GM12891 (cell line): Measurements from ENCODE around the gene SIVA1. TPM values are rescaled to one million over a fixed set of nuclear protein-coding genes. Genes with fewer than 3 reads are reported as not detected.

Experiments
- DNase-seq: peaks from one replicate; pipeline ENCODE4 v3.0.0; 2011; ENCODE audit warnings: low spot score; ENCODE audit not compliant: insufficient read length
- FAIRE-seq: peaks from 2 replicates; lab custom pipeline; 2011; peaks lifted over from hg19 to GRCh38; lab: Jason Lieb, UNC
- PAX5 ChIP-seq: IDR thresholded peaks from 2 replicates; pipeline ENCODE4 v1.6.1; 2011; ENCODE audit warnings: low read length, moderate library complexity, mild to moderate bottlenecking; ENCODE audit not compliant: insufficient read depth, severe bottlenecking
- POLR2A ChIP-seq: IDR thresholded peaks from 2 replicates; pipeline ENCODE4 v1.6.1; 2011; ENCODE audit warnings: low read depth, low read length, control low read depth
- POLR2AphosphoS5 ChIP-seq: IDR thresholded peaks from 2 replicates; pipeline ENCODE4 v1.6.1; 2011; ENCODE audit warnings: low read depth, low read length, control low read depth
- POU2F2 ChIP-seq: IDR thresholded peaks from 2 replicates; pipeline ENCODE4 v1.6.1; 2011; ENCODE audit warnings: low read depth, mild to moderate bottlenecking, control low read depth, low read length, moderate library complexity
- SPI1 ChIP-seq: IDR thresholded peaks from 2 replicates; pipeline ENCODE4 v1.6.1; 2011; ENCODE audit warnings: low read depth, low read length, control low read depth
- TAF1 ChIP-seq: IDR thresholded peaks from 2 replicates; pipeline ENCODE4 v1.6.1; 2011; ENCODE audit warnings: low read depth, low read length, control low read depth
- polyA plus RNA-seq: library from polyadenylated mRNA; unstranded; fragments of >200 nt; gene quantifications from one replicate; pipeline ENCODE4 v1.2.1, GENCODE V29; 2012; ENCODE audit warnings: low read depth, missing spikeins, inconsistent platforms; ENCODE audit not compliant: missing spikeins

The SIVA1 gene, protein sequence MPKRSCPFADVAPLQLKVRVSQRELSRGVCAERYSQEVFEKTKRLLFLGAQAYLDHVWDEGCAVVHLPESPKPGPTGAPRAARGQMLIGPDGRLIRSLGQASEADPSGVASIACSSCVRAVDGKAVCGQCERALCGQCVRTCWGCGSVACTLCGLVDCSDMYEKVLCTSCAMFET
- 76.5 TPM for polyA plus RNA-seq

DNA sequence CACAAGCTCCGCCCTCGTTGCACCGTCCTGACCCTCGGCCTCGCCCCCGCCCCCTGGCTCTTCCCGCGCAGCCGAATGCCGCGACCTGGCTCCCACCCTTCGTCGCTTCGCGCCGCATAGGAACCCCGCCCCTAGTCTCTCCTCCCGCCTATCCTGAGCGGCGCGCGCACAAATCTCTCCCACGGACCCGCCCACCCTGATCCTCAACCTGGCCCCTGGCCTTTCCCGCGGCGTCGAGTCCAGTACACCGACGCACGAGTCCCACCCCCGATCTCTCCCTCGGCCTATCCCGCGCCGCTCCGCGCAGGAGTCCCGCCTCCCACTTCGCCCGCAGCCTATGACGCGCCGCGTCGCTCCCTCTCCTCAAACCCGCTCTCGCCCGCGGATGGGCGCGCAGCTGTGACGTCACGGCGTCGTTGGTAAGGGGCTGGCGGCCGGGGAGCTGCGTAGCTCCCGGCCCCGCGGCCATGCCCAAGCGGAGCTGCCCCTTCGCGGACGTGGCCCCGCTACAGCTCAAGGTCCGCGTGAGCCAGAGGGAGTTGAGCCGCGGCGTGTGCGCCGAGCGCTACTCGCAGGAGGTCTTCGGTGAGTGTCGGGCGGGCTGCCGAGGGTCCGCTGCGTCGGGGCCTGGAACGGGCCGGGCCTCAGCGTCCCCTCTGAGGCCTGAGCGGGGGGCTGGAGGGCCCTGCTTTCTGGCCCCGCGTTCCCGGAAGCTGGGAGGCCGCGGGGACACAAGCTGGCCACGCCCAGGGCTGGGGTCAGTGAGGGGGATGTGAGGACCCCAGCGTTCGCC is at the start of gene SIVA1:
Gene SIVA1, plus strand, starts transcription at position 413 of the 793 bp plus-strand sequence. Its CDS starts 55 bp downstream, at position 468.
- peak; percentile 77 for TF ChIP-seq POLR2AphosphoS5
- TF ChIP-seq TAF1, result 0 out of 2 replicates have a peak, but pooled peaks have one; percentile 25
- no peak for TF ChIP-seq SPI1
- TF ChIP-seq POLR2A, result peak; percentile 77
- DNase-seq, result peak; percentile 100
- peak; percentile 100 for FAIRE-seq

GRCh38 chr14:104703269-104703668 is 49.7 kb upstream of the SIVA1 start:
- FAIRE-seq, result no peak
- DNase-seq, result no peak
- TF ChIP-seq POLR2AphosphoS5 (no peak), PAX5 (no peak), SPI1 (no peak), POU2F2 (no peak), POLR2A (no peak), TAF1 (no peak)

DNA sequence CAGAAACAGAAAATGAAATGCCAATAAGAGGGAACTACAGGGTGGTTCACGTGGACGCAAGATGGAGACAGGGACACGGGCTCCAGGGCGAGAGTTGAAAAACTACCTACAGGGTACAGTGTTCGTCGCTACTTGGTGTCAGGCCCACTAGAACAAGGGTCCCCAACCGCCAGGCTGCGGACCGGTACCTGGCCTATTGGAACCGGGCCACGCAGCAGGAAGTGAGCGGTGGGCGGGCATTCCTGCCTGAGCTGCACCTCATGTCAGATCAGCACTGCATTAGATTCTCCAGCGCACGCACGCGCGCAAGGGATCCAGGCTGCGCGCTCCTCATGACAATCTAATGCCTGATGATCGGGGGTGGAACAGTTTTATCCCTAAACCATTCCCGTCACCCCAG is 48.7 kb upstream of the SIVA1 start:
- no peak for FAIRE-seq
- TF ChIP-seq POLR2A (no peak), TAF1 (no peak)
- DNase-seq, result no peak

DNA sequence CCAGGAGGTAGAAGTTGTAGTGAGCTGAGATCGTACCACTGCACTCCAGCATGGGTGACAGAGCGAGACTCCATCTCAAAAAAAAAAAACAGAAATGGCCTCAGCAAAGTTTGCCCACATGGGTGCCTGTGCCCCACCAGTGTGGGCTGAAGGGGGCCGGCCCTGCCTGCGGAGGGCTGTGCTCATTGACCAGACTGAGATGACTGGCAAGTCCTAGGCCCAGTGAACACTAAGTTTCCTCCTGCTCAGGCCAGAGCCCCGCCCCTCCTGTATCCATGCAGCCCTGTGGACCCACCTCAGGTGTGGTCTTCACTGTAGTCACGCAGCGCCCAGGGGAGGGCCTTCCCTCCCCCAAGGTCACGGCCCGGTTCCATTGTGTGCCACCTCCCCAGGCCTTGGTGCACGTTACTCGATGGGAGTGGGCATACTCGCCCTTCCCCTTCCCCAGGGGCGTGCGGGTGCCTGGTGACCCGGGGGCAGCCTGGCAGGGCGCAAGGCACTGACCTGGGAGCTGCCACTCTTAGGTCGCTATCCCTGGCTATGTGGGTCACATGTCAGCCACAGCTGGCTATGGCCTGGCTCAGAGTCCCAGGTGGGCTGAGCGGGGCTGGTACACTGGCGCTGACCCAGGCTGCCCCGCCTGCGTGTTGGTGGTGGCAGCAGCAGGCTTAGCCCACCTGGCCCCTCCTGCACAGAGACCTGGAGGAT is 47.5 kb upstream of the SIVA1 start:
- FAIRE-seq (no peak), DNase-seq (no peak)
- TF ChIP-seq POLR2AphosphoS5 (no peak), PAX5 (no peak), SPI1 (no peak), POLR2A (no peak), POU2F2 (no peak), TAF1 (no peak)

DNA sequence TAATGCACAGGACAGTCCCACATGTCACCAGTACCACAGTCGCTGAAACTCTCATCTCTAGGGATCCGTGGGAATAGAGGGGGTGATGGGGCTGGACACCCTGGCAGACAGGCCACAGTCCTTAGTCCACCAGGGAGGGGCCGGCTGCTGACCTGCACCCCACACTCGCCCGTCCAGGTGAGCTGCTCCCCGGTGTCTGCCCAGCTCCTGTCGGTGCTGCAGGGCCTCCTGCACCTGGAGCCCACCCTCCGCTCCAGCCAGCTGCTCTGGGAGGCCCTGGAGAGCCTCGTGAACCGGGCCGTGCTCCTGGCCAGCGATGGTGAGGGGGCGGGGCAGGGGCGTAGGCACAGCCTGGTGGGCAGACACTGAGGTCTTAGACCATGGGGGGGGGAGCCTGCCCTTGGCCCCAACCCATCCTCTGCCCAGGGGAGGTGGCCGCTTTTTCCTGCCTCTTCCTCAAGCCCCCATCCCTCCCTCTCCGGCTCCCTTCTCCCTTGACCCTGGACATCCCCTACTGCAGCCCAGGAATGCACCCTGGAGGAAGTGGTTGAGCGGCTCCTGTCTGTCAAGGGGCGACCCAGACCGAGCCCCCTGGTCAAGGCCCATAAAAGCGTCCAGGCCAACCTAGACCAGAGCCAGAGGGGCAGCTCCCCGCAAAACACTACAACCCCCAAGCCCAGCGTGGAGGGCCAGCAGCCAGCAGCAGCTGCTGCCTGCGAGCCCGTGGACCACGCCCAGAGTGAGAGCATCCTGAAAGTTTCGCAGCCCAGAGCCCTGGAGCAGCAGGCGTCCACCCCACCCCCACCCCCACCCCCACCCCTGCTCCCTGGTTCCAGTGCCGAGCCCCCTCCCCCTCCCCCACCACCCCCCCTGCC is 46.0 kb upstream of the SIVA1 start:
- DNase-seq (no peak), FAIRE-seq (no peak)
- TF ChIP-seq SPI1, result no peak
- no peak for TF ChIP-seq POLR2A

GRCh38 chr14:104707608-104708595 is 45.0 kb upstream of the SIVA1 start:
- DNase-seq (no peak), FAIRE-seq (no peak)
- TF ChIP-seq TAF1, result no peak
- no peak for TF ChIP-seq PAX5
- no peak for TF ChIP-seq POU2F2
- no peak for TF ChIP-seq POLR2AphosphoS5
- no peak for TF ChIP-seq SPI1
- TF ChIP-seq POLR2A, result no peak

GRCh38 chr14:104708606-104709268 is 44.2 kb upstream of the SIVA1 start:
- DNase-seq, result peak; percentile 99
- FAIRE-seq, result peak; percentile 84
- TF ChIP-seq TAF1 (no peak), POLR2AphosphoS5 (no peak), POLR2A (no peak), SPI1 (no peak), POU2F2 (no peak)

- no peak for TF ChIP-seq POU2F2
- TF ChIP-seq TAF1, result no peak
- no peak for TF ChIP-seq POLR2AphosphoS5
- TF ChIP-seq SPI1, result no peak
- no peak for TF ChIP-seq PAX5
- no peak for TF ChIP-seq POLR2A
- DNase-seq, result no peak
- no peak for FAIRE-seq
These were observed 43.4 kb upstream of the SIVA1 start for GRCh38 chr14:104709387-104710039.
